Measurements from ENCODE around the gene ARFGAP2. TPM values are rescaled to one million over a fixed set of nuclear protein-coding genes. Genes with fewer than 3 reads are reported as not detected.
"Not testable (repeated sequence)": the region's sequence is repeated elsewhere in the genome, so short reads cannot be mapped to it uniquely, and the experiment has no call there.

ARFGAP2 gene
- total RNA-seq, 4 donors from 2014 or later: 95.3 to 171 (median 119) TPM

DNA sequence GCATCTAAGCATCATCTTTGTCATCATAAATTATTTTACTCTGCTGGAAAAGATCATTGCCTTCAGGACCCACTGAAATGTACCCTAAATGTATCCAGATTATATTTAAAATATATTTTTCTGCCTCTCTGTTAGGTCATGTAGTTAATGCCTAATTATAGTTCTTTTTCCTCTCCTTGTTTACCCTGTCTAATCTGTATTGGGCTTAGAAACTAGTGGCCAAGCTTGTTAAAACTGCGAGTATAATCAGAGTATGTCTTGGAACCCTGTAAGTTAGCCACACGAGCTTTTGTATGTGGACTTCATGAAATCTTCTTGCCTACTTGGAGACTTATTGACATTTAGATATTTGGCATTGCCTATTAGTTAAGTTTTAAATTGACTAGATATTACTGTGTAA, 55.6 kb downstream of the ARFGAP2 start:
- no peak for DNase-seq
- intact Hi-C loops (cut with DNase I): no loop called here
- Histone ChIP-seq H3K4me1 (peaks cover 0 to 15% (median 0%) of the 10 kb centered on the region in 3 donors), H3K27me3 (no peaks in the 10 kb centered on the region), H3K36me3 (no peaks in the 10 kb centered on the region), H3K27ac (no peak overlapping the region), H3K4me3 (no peak overlapping the region), H3K9me3 (no peaks in the 10 kb centered on the region)
- 87 to 89% methylated on average over 2 of the region's 2 CpGs for WGBS, 2 donors
- TF ChIP-seq CTCF (IDR thresholded peaks at IDR 0.05) (no peak), POLR2A (IDR thresholded peaks at IDR 0.05) (no peak)

GRCh38 chr11:47118958-47119688, 57.6 kb downstream of the ARFGAP2 start:
- H3K4me1 ChIP-seq: peaks cover 0 to 15% (median 0%) of the 10 kb centered on the region in 3 donors
- intact Hi-C loops (cut with DNase I); H3K9me3 ChIP-seq; DNase-seq; H3K36me3 ChIP-seq; H3K27me3 ChIP-seq: not testable (repeated sequence)
- H3K27ac ChIP-seq: peak overlapping the region; percentile 51 to 79 (median 67)
- H3K4me3 ChIP-seq: peak overlapping the region in 3 of 4 donors; percentile 30 to 53 (median 35)
- 45 to 58% methylated on average over 9 of the region's 20 CpGs for WGBS, 2 donors

Small RNAs within 50 kb of the gene (small RNA-seq; reads per million reads assigned to genes)
- gene MIR6745: 0 reads per million in 4 donors

Other genes starting within 250 kb of the ARFGAP2 start
- 10 to 100 TPM in 3 of 4 donors, 1 to 10 TPM in 1; 9.4 to 19.6 (median 16.4) TPM for gene CSTPP1, start 240.1 kb downstream of the ARFGAP2 start, total RNA-seq
- 10 to 100 TPM; 55.9 to 95.7 (median 65.0) TPM for gene PACSIN3, start 9.6 kb upstream of the ARFGAP2 start, total RNA-seq
- 10 to 100 TPM; 25.7 to 65.8 (median 43.5) TPM for gene DDB2, start 38.1 kb upstream of the ARFGAP2 start, total RNA-seq
- 10 to 100 TPM; 20.4 to 38.0 (median 26.5) TPM for gene ACP2, start 71.9 kb upstream of the ARFGAP2 start, total RNA-seq
- gene NR1H3, start 81.1 kb upstream of the ARFGAP2 start, total RNA-seq: 10 to 100 TPM in 2 of 4 donors, 1 to 10 TPM in 2; 2.4 to 24.8 (median 12.5) TPM
- 10 to 100 TPM; 12.6 to 34.7 (median 15.4) TPM for gene MADD, start 93.3 kb upstream of the ARFGAP2 start, total RNA-seq
- gene MYBPC3, start 175.8 kb upstream of the ARFGAP2 start, total RNA-seq: under 1 TPM in 1 of 4 donors, not detected in 3; 0.08 TPM
- 10 to 100 TPM in 2 of 4 donors, 1 to 10 TPM in 2; 2.6 to 15.4 (median 8.8) TPM for gene SPI1, start 201.7 kb upstream of the ARFGAP2 start, total RNA-seq
- gene SLC39A13, start 231.7 kb upstream of the ARFGAP2 start, total RNA-seq: 10 to 100 TPM; 10.9 to 44.3 (median 13.8) TPM
- 100 to 1,000 TPM in 3 of 4 donors, 10 to 100 TPM in 1; 72.9 to 134 (median 122) TPM for gene PSMC3, start 249.6 kb upstream of the ARFGAP2 start, total RNA-seq

All from esophagus squamous epithelium (tissue), 5 donors.